GM12878 (cell line): Measurements from ENCODE around the gene SURF6. TPM values are rescaled to one million over a fixed set of nuclear protein-coding genes. Genes with fewer than 3 reads are reported as not detected.
A peak's percentile ranks its signal among the peaks of the same experiment; 100 is the strongest.

ENCODE experiments used
- ASH2L ChIP-seq: fragments of 300-600, 200-600 bp; sonication (generic); IDR thresholded peaks from 2 replicates; pipeline ENCODE4 v1.6.1; 2017; ENCODE audit warnings: low read depth, mild to moderate bottlenecking, borderline replicate concordance
- BHLHE40 ChIP-seq, 2 experiments: fragments of 450-650 bp in 1 of 2; IDR thresholded peaks; 2 replicates each; pipeline ENCODE4 v1.6.1; 2011 to 2017; ENCODE audit warnings: low read depth in 2 of 2, borderline replicate concordance in 1 of 2, improper control_type of control experiment in 1 of 2, low read length in 1 of 2, mild to moderate bottlenecking in 1 of 2
- ESRRA ChIP-seq: IDR thresholded peaks from 2 replicates; pipeline ENCODE4 v1.6.1; 2012; ENCODE audit warnings: mild to moderate bottlenecking, low read length, improper control_type of control experiment
- HDAC2 ChIP-seq: fragments of 200-600 bp; sonication (generic); IDR thresholded peaks from 2 replicates; pipeline ENCODE4 v1.6.1; 2017
- IKZF1 ChIP-seq: fragments of 450-650 bp; conservative IDR thresholded peaks from 2 replicates; pipeline ENCODE4 v1.6.1; 2017; ENCODE audit warnings: antibody characterized with exemption, mild to moderate bottlenecking
- LARP7 ChIP-seq: fragments of 450-650 bp; IDR thresholded peaks from 2 replicates; pipeline ENCODE4 v1.6.1; 2017; ENCODE audit warnings: mild to moderate bottlenecking
- MEF2B ChIP-seq: fragments of 450-650 bp; IDR thresholded peaks from 2 replicates; pipeline ENCODE4 v1.6.1; 2018; ENCODE audit warnings: mild to moderate bottlenecking, moderate library complexity; ENCODE audit not compliant: partially characterized antibody, poor library complexity, severe bottlenecking
- NFXL1 ChIP-seq: fragments of 450-650 bp; IDR thresholded peaks from 2 replicates; pipeline ENCODE4 v1.6.1; 2017; ENCODE audit warnings: antibody characterized with exemption, mild to moderate bottlenecking, borderline replicate concordance
- NR2C1 ChIP-seq: fragments of 450-650 bp; IDR thresholded peaks from 2 replicates; pipeline ENCODE4 v1.6.1; 2017; ENCODE audit warnings: antibody characterized with exemption, mild to moderate bottlenecking, moderate library complexity
- PML ChIP-seq: IDR thresholded peaks from 2 replicates; pipeline ENCODE4 v1.6.1; 2012; ENCODE audit warnings: low read length, inconsistent platforms
- POU2F2 ChIP-seq: IDR thresholded peaks from 3 replicates; pipeline ENCODE4 v1.6.1; 2011; ENCODE audit warnings: low read depth, mild to moderate bottlenecking, low read length, borderline replicate concordance
- SIN3A ChIP-seq: IDR thresholded peaks from 2 replicates; pipeline ENCODE4 v1.6.1; 2012; ENCODE audit warnings: low read depth, low read length, improper control_type of control experiment
- SP1 ChIP-seq: IDR thresholded peaks from one replicate; pipeline ENCODE4 v1.6.1; 2011; ENCODE audit warnings: low read depth, low read length
- TCF3 ChIP-seq: IDR thresholded peaks from 2 replicates; pipeline ENCODE4 v1.6.1; 2012; ENCODE audit warnings: low read depth, mild to moderate bottlenecking, low read length, borderline replicate concordance; ENCODE audit not compliant: insufficient read depth
- ZNF274 ChIP-seq: IDR thresholded peaks from one replicate; pipeline ENCODE4 v1.8.0; 2011; ENCODE audit not compliant: insufficient read length, insufficient read depth
- ZZZ3 ChIP-seq: IDR thresholded peaks from 2 replicates; pipeline ENCODE4 v1.6.1; 2011; ENCODE audit warnings: low read depth; ENCODE audit not compliant: control insufficient read depth, insufficient read length
- polyA plus RNA-seq, 11 experiments: library from polyadenylated mRNA; depleted of rRNA in 4 of 11; unstranded in 6 of 11; stranded (reverse) in 5 of 11; fragments of >200 nt; fragmentation: Nextera tagmentation in 4 of 11; fragmentation: Illumina TruSeq in 1 of 11; extraction: Ambion mirVana in 4 of 11; extraction: Trizol in 1 of 11; gene quantifications; 1 replicate in 1 of 11; 2 replicates in 10 of 11; pipeline versions ENCODE4 v1.2.1 to v1.2.3, GENCODE V29; 2011 to 2016; ENCODE audit warnings: inconsistent platforms in 2 of 11, missing spikeins in 2 of 11, low read depth in 1 of 11
- total RNA-seq, 4 experiments: library from RNA; depleted of rRNA in 3 of 4; stranded (reverse); fragments of >200 nt in 3 of 4; fragmentation: Illumina TruSeq in 1 of 4; extraction: Trizol in 1 of 4; gene quantifications; 2 replicates each; pipeline versions ENCODE4 v1.2.1 to v1.2.3, GENCODE V29; 2013 to 2021
- TF ChIP-seq, protein P1 (sequence below): fragments of 450-650 bp; IDR thresholded peaks from 2 replicates; pipeline ENCODE4 v1.6.1; 2018; ENCODE audit warnings: borderline replicate concordance, mild to moderate bottlenecking; ENCODE audit not compliant: partially characterized antibody
- TF ChIP-seq, protein P2 (sequence below): IDR thresholded peaks from 2 replicates; pipeline ENCODE4 v1.6.1; 2012; ENCODE audit warnings: low read length, inconsistent platforms
- TF ChIP-seq, protein P3 (sequence below): IDR thresholded peaks from 2 replicates; pipeline ENCODE4 v1.6.1; 2012; ENCODE audit warnings: low read depth, low read length, improper control_type of control experiment
- TF ChIP-seq, protein P4 (sequence below): IDR thresholded peaks from 2 replicates; pipeline ENCODE4 v1.6.1; 2012; ENCODE audit warnings: low read depth, low read length, improper control_type of control experiment
- TF ChIP-seq, protein P5 (sequence below): fragments of 450-650 bp; formaldehyde crosslinking; IDR thresholded peaks from 2 replicates; pipeline ENCODE4 v1.4.0; 2022; ENCODE audit warnings: mild to moderate bottlenecking, moderate library complexity

The SURF6 gene
- total and polyA plus RNA-seq, 10 of the 15 experiments (the other 5 are each of a cell fraction or from before 2014, with no cell fraction given): 2.2 to 27.2 (median 15.1) TPM

DNA sequence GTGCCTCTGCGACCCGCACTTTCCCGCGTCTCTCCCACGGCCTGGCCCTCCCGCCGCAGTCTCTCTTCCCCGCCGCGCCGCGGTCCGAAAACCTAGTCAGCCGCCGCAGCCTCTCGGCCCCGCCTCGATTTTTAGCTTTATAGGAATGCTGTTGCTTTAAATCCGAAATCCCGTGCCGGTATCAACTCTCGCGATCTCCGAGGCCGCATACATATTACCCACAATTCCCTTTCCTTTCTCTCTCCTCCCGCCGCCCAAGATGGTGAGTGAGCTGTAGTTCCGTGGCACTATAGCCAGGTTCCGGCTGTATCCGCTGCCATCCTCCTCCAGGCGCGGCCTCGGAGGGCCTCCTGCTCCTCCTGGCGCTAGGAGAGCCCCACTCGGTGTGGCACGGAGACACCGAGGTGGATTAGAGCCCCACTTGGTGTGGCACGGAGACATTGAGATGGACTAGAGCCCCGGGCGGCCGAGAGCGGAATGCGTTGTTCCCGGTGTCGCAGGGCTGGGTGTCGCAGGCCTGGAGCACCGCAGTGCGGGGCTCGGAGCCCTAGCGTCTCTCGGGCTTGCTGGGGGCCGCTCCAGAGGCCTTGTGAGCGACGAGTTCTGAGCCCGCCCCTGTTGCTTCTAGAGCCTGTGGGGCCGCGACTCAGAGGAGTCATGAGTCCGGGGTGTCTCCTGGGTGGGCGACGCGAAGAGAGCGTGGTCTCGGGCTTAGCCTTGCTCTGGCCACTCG lies 12.2 kb upstream of the SURF6 start, which contains the start of the genes MED22 and RPL7A (continued):
- TF ChIP-seq, protein P1, sequence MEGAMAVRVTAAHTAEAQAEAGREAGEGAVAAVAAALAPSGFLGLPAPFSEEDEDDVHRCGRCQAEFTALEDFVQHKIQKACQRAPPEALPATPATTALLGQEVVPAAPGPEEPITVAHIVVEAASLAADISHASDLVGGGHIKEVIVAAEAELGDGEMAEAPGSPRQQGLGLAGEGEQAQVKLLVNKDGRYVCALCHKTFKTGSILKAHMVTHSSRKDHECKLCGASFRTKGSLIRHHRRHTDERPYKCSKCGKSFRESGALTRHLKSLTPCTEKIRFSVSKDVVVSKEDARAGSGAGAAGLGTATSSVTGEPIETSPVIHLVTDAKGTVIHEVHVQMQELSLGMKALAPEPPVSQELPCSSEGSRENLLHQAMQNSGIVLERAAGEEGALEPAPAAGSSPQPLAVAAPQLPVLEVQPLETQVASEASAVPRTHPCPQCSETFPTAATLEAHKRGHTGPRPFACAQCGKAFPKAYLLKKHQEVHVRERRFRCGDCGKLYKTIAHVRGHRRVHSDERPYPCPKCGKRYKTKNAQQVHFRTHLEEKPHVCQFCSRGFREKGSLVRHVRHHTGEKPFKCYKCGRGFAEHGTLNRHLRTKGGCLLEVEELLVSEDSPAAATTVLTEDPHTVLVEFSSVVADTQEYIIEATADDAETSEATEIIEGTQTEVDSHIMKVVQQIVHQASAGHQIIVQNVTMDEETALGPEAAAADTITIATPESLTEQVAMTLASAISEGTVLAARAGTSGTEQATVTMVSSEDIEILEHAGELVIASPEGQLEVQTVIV: peak; percentile 31
- TF ChIP-seq PML (peak; percentile 99), ASH2L (peak; percentile 98), ESRRA (no peak), MEF2B (no peak), HDAC2 (no peak), SIN3A (no peak; the same call in 1 of the 2 replicates), ZZZ3 (peak; percentile 64), NFXL1 (no peak), LARP7 (peak; percentile 72), TCF3 (no peak), IKZF1 (peak; percentile 44), SP1 (peak; percentile 75), POU2F2 (peak; percentile 99), BHLHE40 (IDR thresholded peaks at IDR 0.05; ENCODE audit: borderline replicate concordance in 1 of 2, low read depth in 2 of 2, low read length in 1 of 2) (peak; percentile 46 to 67; a peak in 2 of 4 replicates), NR2C1 (no peak), ZNF274 (no peak)
- TF ChIP-seq, protein P2, sequence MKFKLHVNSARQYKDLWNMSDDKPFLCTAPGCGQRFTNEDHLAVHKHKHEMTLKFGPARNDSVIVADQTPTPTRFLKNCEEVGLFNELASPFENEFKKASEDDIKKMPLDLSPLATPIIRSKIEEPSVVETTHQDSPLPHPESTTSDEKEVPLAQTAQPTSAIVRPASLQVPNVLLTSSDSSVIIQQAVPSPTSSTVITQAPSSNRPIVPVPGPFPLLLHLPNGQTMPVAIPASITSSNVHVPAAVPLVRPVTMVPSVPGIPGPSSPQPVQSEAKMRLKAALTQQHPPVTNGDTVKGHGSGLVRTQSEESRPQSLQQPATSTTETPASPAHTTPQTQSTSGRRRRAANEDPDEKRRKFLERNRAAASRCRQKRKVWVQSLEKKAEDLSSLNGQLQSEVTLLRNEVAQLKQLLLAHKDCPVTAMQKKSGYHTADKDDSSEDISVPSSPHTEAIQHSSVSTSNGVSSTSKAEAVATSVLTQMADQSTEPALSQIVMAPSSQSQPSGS: no peak; the same call in 1 of the 2 replicates
- TF ChIP-seq, protein P3, sequence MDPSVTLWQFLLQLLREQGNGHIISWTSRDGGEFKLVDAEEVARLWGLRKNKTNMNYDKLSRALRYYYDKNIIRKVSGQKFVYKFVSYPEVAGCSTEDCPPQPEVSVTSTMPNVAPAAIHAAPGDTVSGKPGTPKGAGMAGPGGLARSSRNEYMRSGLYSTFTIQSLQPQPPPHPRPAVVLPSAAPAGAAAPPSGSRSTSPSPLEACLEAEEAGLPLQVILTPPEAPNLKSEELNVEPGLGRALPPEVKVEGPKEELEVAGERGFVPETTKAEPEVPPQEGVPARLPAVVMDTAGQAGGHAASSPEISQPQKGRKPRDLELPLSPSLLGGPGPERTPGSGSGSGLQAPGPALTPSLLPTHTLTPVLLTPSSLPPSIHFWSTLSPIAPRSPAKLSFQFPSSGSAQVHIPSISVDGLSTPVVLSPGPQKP: no peak
- TF ChIP-seq, protein P4, sequence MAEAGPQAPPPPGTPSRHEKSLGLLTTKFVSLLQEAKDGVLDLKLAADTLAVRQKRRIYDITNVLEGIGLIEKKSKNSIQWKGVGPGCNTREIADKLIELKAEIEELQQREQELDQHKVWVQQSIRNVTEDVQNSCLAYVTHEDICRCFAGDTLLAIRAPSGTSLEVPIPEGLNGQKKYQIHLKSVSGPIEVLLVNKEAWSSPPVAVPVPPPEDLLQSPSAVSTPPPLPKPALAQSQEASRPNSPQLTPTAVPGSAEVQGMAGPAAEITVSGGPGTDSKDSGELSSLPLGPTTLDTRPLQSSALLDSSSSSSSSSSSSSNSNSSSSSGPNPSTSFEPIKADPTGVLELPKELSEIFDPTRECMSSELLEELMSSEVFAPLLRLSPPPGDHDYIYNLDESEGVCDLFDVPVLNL: no peak
- TF ChIP-seq, protein P5, sequence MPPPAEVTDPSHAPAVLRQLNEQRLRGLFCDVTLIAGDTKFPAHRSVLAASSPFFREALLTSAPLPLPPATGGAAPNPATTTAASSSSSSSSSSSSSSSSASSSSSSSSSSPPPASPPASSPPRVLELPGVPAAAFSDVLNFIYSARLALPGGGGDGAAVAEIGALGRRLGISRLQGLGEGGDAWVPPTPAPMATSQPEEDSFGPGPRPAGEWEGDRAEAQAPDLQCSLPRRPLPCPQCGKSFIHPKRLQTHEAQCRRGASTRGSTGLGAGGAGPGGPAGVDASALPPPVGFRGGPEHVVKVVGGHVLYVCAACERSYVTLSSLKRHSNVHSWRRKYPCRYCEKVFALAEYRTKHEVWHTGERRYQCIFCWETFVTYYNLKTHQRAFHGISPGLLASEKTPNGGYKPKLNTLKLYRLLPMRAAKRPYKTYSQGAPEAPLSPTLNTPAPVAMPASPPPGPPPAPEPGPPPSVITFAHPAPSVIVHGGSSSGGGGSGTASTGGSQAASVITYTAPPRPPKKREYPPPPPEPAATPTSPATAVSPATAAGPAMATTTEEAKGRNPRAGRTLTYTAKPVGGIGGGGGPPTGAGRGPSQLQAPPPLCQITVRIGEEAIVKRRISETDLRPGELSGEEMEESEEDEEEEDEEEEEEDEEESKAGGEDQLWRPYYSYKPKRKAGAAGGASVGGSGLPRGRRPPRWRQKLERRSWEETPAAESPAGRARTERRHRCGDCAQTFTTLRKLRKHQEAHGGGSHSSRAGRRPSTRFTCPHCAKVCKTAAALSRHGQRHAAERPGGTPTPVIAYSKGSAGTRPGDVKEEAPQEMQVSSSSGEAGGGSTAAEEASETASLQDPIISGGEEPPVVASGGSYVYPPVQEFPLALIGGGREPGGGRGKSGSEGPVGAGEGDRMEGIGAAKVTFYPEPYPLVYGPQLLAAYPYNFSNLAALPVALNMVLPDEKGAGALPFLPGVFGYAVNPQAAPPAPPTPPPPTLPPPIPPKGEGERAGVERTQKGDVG (CRISPR knock-in tag): no peak
